Peyer's patch (tissue), 4 donors: Measurements from ENCODE around the gene ESD.

Source experiments
- POLR2A ChIP-seq, 2 donors: fragments of 450-650 bp; IDR thresholded peaks; one replicate each; pipeline ENCODE4 v1.5.1; 2017; ENCODE audit warnings: antibody characterized with exemption in 2 of 2, mild to moderate bottlenecking in 2 of 2, moderate library complexity in 2 of 2
- TF ChIP-seq, protein P1 (sequence below), 6 experiments: fragments of 450-650 bp in 4 of 6; fragments of 200-600 bp in 2 of 6; sonication (generic) in 1 of 6; IDR thresholded peaks; one replicate each; pipeline ENCODE4 v1.5.1; 2017 to 2019; ENCODE audit warnings: antibody characterized with exemption in 6 of 6, mild to moderate bottlenecking in 3 of 6, moderate library complexity in 1 of 6

DNA sequence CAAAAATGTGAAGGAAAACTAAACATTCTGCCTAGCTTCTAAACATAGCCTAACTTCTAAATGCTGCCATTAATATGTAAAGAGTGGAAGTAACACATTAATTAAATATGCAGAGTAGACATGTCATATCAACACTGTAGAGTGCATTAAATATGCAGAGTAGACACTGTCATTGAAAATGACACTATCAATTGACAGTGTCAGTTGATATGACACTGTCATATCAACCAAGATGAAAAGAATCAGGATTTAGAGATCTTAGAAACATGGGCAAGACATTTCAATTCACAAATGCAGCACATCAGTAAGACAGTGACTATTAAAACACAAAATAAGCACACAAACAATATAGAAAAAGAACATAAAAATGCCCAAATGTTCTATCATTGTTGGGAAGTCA lies 25.3 kb downstream of the ESD start:
- TF ChIP-seq, protein P1, sequence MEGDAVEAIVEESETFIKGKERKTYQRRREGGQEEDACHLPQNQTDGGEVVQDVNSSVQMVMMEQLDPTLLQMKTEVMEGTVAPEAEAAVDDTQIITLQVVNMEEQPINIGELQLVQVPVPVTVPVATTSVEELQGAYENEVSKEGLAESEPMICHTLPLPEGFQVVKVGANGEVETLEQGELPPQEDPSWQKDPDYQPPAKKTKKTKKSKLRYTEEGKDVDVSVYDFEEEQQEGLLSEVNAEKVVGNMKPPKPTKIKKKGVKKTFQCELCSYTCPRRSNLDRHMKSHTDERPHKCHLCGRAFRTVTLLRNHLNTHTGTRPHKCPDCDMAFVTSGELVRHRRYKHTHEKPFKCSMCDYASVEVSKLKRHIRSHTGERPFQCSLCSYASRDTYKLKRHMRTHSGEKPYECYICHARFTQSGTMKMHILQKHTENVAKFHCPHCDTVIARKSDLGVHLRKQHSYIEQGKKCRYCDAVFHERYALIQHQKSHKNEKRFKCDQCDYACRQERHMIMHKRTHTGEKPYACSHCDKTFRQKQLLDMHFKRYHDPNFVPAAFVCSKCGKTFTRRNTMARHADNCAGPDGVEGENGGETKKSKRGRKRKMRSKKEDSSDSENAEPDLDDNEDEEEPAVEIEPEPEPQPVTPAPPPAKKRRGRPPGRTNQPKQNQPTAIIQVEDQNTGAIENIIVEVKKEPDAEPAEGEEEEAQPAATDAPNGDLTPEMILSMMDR (IDR thresholded peaks at IDR 0.05): no peak
- no peak for TF ChIP-seq POLR2A (IDR thresholded peaks at IDR 0.05)
